GM21737 (cell line): Measurements from ENCODE around the gene LPP.

ENCODE experiments used
- ATAC-seq: cut with Tn5 transposase; IDR thresholded peaks from one replicate; pipeline ENCODE4 v1.9.1; 2021; ENCODE audit warnings: mild to moderate bottlenecking, moderate library complexity; ENCODE audit not compliant: unreplicated experiment

LPP gene

GRCh38 chr3:188573956-188574355 is 420.0 kb downstream of the LPP start:
- no peak for ATAC-seq

DNA sequence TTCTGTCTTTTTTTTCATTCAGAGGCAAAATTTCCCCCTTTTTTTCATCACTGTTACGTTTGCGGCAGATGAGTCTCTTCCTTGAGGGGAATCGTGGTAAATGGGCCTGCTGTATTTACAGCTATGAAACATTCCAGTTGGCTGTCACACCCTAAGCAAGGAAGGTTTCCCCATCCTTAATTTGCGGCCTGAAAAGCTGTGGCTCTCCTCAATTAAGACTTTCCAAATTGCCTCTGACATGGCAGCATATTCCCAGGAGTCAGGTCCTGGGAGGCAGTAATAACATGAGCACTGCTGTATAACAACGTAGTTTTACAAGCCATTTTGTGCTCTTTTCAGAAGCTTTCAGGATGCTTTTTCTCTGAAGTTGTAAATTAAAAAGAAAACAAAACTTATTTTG is 420.9 kb downstream of the LPP start:
- ATAC-seq = no peak

DNA sequence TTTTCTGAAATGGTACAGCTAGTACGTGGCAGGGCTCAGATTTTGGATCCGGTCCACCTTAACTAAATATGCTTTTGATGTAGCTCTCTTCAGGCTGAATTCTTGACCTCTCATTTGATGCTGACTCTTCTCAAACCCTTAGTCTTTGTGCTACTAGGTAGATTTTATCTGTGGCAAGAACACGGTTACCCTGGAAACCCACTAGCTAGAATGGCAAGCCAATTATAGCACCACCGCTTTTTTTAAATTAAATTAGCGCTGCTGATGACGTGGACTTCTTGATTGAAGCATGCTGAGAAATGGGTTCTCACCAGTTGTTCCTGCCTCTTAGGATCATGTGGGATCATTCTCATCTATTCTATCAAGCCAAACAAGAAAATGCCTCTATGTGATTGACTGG is 421.5 kb downstream of the LPP start:
- no peak for ATAC-seq

DNA sequence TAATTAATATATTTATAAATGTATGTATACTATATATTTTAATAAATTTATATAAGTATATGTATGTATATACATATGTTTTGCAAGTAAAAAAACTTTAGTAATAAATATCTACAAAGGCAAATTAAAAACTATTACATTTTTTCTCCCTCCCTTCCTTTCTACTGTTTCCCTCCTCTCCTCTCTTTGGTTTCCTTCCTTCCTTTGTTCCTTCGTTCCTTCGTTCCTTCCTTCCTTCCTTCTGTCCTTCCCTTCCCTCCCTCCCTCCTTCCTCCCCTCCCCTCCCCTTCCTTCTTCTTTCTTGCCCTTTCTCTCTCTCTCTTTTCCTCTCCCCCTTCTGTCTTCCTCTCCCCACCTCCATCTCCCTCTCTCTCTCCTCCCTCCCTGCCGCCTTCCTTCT is 423.6 kb downstream of the LPP start:
- ATAC-seq = no peak

GRCh38 chr3:188578576-188579363 is 424.8 kb downstream of the LPP start:
- no peak for ATAC-seq

DNA sequence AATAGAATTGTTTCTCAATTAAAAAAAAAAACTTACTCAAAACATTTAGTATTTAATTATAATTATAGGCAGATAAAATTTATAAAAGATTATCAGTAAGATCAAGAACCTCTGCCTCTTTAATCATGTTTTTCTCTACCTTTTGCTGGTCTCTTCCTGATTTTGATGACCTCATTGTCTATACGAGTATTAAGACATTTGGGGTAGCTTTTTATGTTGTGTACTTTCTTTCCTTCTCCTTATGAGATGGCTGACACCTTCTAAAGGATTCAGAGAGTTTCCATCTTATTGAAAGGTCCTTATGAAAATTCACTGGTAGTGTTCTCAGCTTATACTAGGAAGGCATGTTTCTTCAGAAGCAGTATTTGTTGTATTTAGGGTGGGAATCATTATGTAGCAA is 426.3 kb downstream of the LPP start:
- ATAC-seq = no peak

- no peak for ATAC-seq
These were observed 426.7 kb downstream of the LPP start for GRCh38 chr3:188580659-188581058.

DNA sequence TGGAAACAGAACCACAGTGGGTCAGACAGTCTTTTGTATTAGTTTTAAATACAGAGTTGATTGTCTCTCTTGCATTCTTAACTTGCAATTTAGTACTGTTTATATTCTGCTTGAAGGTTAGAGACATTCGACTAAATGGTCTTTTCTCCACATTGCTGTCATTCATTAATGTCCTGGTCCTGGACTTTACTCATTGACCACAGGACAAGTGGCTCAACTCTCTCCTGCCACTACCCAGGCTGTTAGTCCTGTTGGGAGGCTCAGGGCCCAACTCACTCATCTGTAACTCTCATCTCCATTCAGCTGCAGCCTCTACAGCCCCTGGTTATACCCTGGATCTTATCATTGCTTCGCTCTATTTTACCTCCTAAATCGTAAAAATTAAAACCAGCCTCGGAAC is 427.4 kb downstream of the LPP start:
- no peak for ATAC-seq

DNA sequence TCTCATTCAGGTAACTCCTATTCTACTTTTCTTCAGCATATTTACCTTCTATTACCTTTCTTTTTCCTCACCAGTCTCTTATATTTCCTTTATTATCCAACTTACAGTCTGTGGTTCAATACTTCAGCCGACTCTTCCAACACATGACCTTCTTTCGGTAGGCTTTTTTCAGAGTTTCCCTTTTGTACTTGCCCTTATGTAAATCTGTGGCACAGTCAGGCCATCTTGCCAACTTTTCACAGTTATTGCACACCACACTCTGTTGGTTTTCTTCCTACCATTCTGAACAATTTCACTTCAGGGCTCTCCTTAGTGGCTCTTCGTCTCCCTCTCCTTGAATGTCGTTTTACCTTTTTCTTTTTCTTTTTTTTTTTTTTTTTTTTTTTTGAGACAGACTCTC is 427.8 kb downstream of the LPP start:
- no peak for ATAC-seq

- ATAC-seq = no peak
These were observed 429.6 kb downstream of the LPP start for GRCh38 chr3:188583341-188584161.

DNA sequence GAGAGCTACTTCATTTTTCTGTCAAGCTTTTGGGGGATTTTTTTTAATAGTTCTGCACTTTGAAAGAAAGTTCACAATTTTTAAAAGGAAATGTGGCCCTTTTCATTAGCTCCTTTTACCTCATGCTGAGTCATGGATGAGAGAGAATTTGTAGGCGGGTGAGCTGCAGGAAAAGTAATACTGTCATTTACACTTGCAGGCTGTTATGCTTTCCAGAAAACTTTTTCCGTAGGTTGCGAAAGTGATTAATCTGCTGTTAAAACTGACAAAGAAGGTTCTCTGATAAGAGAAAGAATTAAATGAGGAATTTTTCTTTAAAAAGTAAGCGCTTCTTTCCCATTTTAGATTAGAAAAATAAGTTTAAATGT is 430.2 kb downstream of the LPP start:
- no peak for ATAC-seq

DNA sequence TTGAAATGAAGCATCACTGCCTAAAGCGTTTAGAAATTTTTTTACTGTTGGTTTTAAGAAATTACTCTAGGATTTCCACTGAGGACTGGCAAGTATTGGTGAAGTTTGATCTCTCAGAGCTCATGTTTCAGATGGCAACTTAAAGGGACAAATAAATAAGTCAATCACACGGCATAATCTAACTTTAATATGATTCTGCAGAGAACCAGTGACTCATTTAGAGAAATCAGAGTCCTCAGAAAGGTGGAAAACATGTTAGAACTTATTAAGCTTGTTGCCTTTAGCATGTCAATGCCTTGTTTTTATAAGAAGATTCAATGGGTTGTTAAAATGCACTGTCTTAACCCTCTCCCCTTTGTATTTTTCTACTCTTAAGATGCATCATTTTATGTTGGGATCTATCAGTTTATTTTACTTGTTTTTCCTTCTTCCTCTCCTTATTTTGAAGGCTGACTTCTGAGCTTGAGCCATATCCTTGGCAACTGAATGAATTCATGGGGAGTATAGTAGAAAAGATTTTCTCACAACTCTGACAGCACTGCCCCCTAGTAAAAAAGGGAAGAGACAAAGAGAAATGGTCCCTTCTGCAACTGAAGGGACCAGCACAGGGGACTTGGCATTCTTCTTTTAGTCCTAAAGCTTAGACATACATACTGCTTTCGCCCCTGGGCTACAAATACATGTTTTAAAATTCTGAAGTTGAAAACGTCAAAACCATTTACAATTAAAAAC is 431.2 kb downstream of the LPP start:
- ATAC-seq = no peak

DNA sequence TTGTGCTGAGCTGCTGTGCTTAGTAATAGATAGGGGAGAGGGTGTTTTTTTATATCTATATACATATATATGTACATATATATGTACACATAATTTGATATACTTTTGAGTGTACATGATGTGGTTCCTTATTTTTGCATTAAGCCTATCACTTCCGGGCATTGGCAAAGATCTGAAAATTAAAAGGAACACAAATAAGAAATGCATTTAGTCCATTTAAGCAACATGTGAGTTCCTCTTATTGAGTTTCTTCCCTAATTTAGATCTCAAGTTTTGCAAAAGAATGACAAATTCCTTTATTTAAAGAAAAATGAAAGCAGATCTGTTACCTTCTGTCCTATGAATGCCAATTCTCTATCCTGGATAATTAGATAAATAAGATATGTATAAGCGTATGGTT is 435.1 kb downstream of the LPP start:
- ATAC-seq = no peak

DNA sequence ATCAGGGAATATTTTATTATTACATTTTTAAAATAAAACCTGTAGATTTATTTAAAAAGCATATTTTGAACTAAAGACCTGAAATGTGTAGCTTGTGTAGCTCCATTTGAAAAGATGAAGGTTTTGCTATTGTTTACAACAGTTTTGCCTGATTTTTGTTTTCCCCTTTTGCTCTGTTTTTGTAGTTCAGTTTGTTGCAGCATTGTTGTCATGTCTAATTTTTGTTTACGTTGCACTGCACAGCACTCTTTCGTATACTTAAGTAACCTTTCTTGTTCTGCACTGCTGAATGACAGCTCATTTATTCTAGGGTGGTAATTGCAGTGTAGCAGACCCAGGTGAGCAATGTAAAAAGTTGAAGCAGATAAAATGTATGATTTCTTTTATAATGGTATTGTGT is 435.8 kb downstream of the LPP start:
- ATAC-seq = no peak

- ATAC-seq = no peak
These were observed 436.6 kb downstream of the LPP start for GRCh38 chr3:188590557-188590956.

GRCh38 chr3:188594139-188594538 is 440.2 kb downstream of the LPP start:
- no peak for ATAC-seq

DNA sequence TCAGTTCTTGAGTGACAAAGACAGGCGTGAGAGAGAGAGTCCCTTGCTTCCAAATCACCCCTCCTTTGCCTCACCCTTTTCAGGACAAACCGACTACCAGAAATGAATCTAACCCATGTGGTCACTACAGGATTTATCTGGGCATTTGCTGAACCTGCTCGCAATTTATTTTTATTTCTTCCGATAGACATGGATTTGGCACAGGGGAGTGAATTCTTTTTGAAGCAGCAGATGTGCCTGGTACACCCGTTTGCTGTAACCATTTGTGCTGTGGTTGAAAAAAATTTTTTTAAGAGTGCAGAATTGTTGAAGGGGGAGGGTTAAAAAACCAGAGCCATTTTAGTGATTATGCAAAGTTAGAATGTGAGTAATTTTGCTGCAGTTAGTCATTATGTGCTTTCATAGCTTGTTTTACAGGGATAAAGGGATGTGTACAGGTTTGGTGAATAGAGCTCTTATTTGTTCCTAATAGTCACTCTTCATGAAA is 442.0 kb downstream of the LPP start:
- ATAC-seq = no peak

DNA sequence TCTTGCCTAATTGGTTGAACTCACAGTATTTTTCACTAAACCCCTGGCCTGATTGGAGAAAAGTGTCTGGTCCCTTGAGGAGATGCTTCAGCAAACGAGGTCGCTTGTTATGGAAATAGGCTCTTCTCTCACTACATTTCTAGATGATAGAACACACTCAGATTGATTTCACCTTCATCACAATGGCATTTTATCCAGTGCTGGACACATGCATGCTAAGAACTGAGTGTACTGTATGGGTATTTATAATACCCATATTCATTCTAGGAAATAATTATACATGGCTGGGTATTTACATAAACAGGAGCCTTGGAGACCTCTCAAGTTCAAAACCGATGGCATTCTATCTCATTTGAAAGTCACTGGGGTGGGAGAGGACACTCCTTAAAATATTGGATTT is 444.9 kb downstream of the LPP start:
- ATAC-seq = no peak

DNA sequence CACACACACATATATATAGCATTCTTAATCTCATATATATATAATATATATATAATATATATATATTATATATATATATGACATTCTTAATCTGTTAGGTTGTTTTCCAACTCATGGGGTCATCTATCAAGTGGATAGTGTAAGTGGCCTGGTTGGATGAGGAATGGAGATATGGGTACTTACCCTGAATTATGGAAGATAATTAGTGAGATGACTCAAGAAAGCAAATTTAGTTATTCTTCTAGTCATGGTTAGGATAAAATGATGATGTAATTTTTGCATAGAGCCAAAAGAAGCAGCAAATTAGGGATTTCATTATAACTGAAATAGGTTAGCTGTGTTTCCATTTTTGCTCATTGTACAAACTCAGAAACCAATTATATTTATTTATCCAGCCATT is 448.2 kb downstream of the LPP start:
- ATAC-seq = no peak

- ATAC-seq = no peak
These were observed 448.7 kb downstream of the LPP start for GRCh38 chr3:188602620-188603019.

GRCh38 chr3:188604651-188605050 is 450.7 kb downstream of the LPP start:
- ATAC-seq = no peak

GRCh38 chr3:188605231-188605630 is 451.3 kb downstream of the LPP start:
- ATAC-seq = no peak
